ENCODE measurements around the gene KRTAP7-1. TPM values are rescaled to one million over a fixed set of nuclear protein-coding genes. Genes with fewer than 3 reads are reported as not detected.

KRTAP7-1 gene
- not detected in 3 replicates for total RNA-seq
- long read RNA-seq, result 0 reads

- H3K27me3 Mint-ChIP-seq (ENCODE audit: low read depth), result no peaks in the 10 kb centered on the region
Observed at GRCh38 chr21:30829659-30830058, at the start of gene KRTAP7-1. TSS of gene KRTAP7-1 (minus strand) at chr21:30829759. CDS start at chr21:30829698, 61 bp downstream.

GRCh38 chr21:30874526-30874925 is 45.0 kb upstream of the KRTAP7-1 start:
- Mint-ChIP-seq H3K9me3 (ENCODE audit: low read depth) (peaks cover 3% of the 10 kb centered on the region), H3K36me3 (ENCODE audit: low read depth) (no peaks in the 10 kb centered on the region), H3K27me3 (ENCODE audit: low read depth) (no peaks in the 10 kb centered on the region), H3K27ac (ENCODE audit: unreplicated experiment) (no peak overlapping the region), H3K4me3 (ENCODE audit: unreplicated experiment) (no peak overlapping the region), H3K4me1 (ENCODE audit: low read depth) (no peaks in the 10 kb centered on the region)
- no peak for DNase-seq (ENCODE audit: low spot score)
- TF ChIP-seq CTCF (IDR thresholded peaks at IDR 0.05), result no peak

More at GRCh38 chr21:30829659-30830058, at the start of gene KRTAP7-1:
- Mint-ChIP-seq H3K4me1 (ENCODE audit: low read depth) (no peaks in the 10 kb centered on the region), H3K9me3 (ENCODE audit: low read depth) (peaks cover 23% of the 10 kb centered on the region), H3K4me3 (ENCODE audit: unreplicated experiment) (no peak within 1 kb of the TSS), H3K27ac (ENCODE audit: unreplicated experiment) (no peak within 1 kb of the TSS), H3K36me3 (ENCODE audit: low read depth) (no peaks in the 10 kb centered on the region)
- no peak for DNase-seq (ENCODE audit: low spot score)
- no peak for TF ChIP-seq CTCF (IDR thresholded peaks at IDR 0.05)

- H3K27ac Mint-ChIP-seq (ENCODE audit: unreplicated experiment), result no peak overlapping the region
- no peak for DNase-seq (ENCODE audit: low spot score)
- H3K4me1 Mint-ChIP-seq (ENCODE audit: low read depth), result no peaks in the 10 kb centered on the region
- TF ChIP-seq CTCF (IDR thresholded peaks at IDR 0.05), result no peak
- peaks cover 11% of the 10 kb centered on the region for H3K9me3 Mint-ChIP-seq (ENCODE audit: low read depth)
- no peak overlapping the region for H3K4me3 Mint-ChIP-seq (ENCODE audit: unreplicated experiment)
- no peaks in the 10 kb centered on the region for H3K36me3 Mint-ChIP-seq (ENCODE audit: low read depth)
- no peaks in the 10 kb centered on the region for H3K27me3 Mint-ChIP-seq (ENCODE audit: low read depth)
Observed at GRCh38 chr21:30847627-30848500, 18.3 kb upstream of the KRTAP7-1 start.

- H3K4me1 Mint-ChIP-seq (ENCODE audit: low read depth), result no peaks in the 10 kb centered on the region
Observed at GRCh38 chr21:30842990-30843389, 13.4 kb upstream of the KRTAP7-1 start.

GRCh38 chr21:30839304-30839703 is 9.7 kb upstream of the KRTAP7-1 start:
- Mint-ChIP-seq H3K4me1 (ENCODE audit: low read depth) (no peaks in the 10 kb centered on the region), H3K36me3 (ENCODE audit: low read depth) (no peaks in the 10 kb centered on the region), H3K27ac (ENCODE audit: unreplicated experiment) (no peak overlapping the region), H3K27me3 (ENCODE audit: low read depth) (no peaks in the 10 kb centered on the region), H3K4me3 (ENCODE audit: unreplicated experiment) (no peak overlapping the region), H3K9me3 (ENCODE audit: low read depth) (peaks cover 3% of the 10 kb centered on the region)
- DNase-seq (ENCODE audit: low spot score), result no peak
- TF ChIP-seq CTCF (IDR thresholded peaks at IDR 0.05), result peak; percentile 66

More at GRCh38 chr21:30842990-30843389, 13.4 kb upstream of the KRTAP7-1 start:
- Mint-ChIP-seq H3K27ac (ENCODE audit: unreplicated experiment) (no peak overlapping the region), H3K9me3 (ENCODE audit: low read depth) (peaks cover 3% of the 10 kb centered on the region), H3K4me3 (ENCODE audit: unreplicated experiment) (no peak overlapping the region), H3K36me3 (ENCODE audit: low read depth) (no peaks in the 10 kb centered on the region), H3K27me3 (ENCODE audit: low read depth) (no peaks in the 10 kb centered on the region)
- no peak for TF ChIP-seq CTCF (IDR thresholded peaks at IDR 0.05)
- DNase-seq (ENCODE audit: low spot score), result no peak

Data from chondrocyte (in vitro differentiated cells).